Uterus (tissue), 2 donors: Measurements from ENCODE around the gene VPS18.

Experiments
- CTCF ChIP-seq, 4 experiments: fragments of 200-600 bp in 2 of 4; fragments of 450-650 bp in 2 of 4; sonication (generic) in 2 of 4; IDR thresholded peaks; one replicate each; pipeline ENCODE4 v1.5.1; 2016 to 2019; ENCODE audit warnings: antibody characterized with exemption in 4 of 4, mild to moderate bottlenecking in 2 of 4, moderate library complexity in 1 of 4
- POLR2A ChIP-seq, 2 donors: fragments of 450-650 bp; IDR thresholded peaks; one replicate each; pipeline ENCODE4 v1.6.1; 2016; ENCODE audit warnings: antibody characterized with exemption in 2 of 2, mild to moderate bottlenecking in 1 of 2, moderate library complexity in 1 of 2

GRCh38 chr15:40914486-40914885 is 20.2 kb downstream of the VPS18 start:
- TF ChIP-seq POLR2A (IDR thresholded peaks at IDR 0.05) = no peak
- TF ChIP-seq CTCF (IDR thresholded peaks at IDR 0.05) = no peak
